ENCODE data around the gene BAZ1A. TPM values are rescaled to one million over a fixed set of nuclear protein-coding genes. Genes with fewer than 3 reads are reported as not detected.

Gene BAZ1A
- polyA plus RNA-seq, 1 donor from 2014 or later: 18.1 TPM

- TF ChIP-seq REST (IDR thresholded peaks at IDR 0.05; ENCODE audit: borderline replicate concordance) (no peak), POLR2AphosphoS5 (IDR thresholded peaks at IDR 0.05) (no peak), MXI1 (conservative IDR thresholded peaks at IDR 0.05; ENCODE audit: poor library complexity, severe bottlenecking) (no peak), EP300 (conservative IDR thresholded peaks at IDR 0.05; ENCODE audit: poor library complexity, severe bottlenecking) (no peak), SMC3 (conservative IDR thresholded peaks at IDR 0.05; ENCODE audit: poor library complexity) (no peak), RAD21 (conservative IDR thresholded peaks at IDR 0.05) (no peak), TAF1 (IDR thresholded peaks at IDR 0.05; ENCODE audit: low read depth) (no peak), EZH2 (IDR thresholded peaks at IDR 0.05; ENCODE audit: borderline replicate concordance, insufficient read depth, low read length, poor library complexity, severe bottlenecking) (no peak), CTCF (IDR thresholded peaks at IDR 0.05; ENCODE audit: poor library complexity, severe bottlenecking) (no peak)
- H3K4me3 ChIP-seq (ENCODE audit: low read length): no peak overlapping the region
- no peaks in the 10 kb centered on the region for H3K79me2 ChIP-seq (replicated peaks; ENCODE audit: insufficient read depth, low read length)
- no peak overlapping the region for H3K9ac ChIP-seq (ENCODE audit: low read length)
- no peaks in the 10 kb centered on the region for H4K20me1 ChIP-seq (ENCODE audit: insufficient read depth)
- no peak overlapping the region for H2AFZ ChIP-seq (ENCODE audit: low read depth, low read length)
- no peak overlapping the region for H3K27ac ChIP-seq (ENCODE audit: low read length)
- no peaks in the 10 kb centered on the region for H3F3A ChIP-seq (ENCODE audit: insufficient read depth, low read length, poor library complexity, severe bottlenecking)
- peaks cover 11% of the 10 kb centered on the region for H3K36me3 ChIP-seq (ENCODE audit: insufficient read depth, low read length)
- no peaks in the 10 kb centered on the region for H3K9me2 ChIP-seq (ENCODE audit: insufficient read depth, low read length)
- H3K27me3 ChIP-seq (ENCODE audit: insufficient read depth, low read depth, low read length): no peaks in the 10 kb centered on the region
- no peak overlapping the region for H3K4me2 ChIP-seq (ENCODE audit: low read length)
- no peaks in the 10 kb centered on the region for H3K9me3 ChIP-seq (ENCODE audit: low read length)
These were observed 96.4 kb downstream of the BAZ1A start for GRCh38 chr14:34778744-34779143.

GRCh38 chr14:34776611-34777010 is 98.5 kb downstream of the BAZ1A start:
- Histone ChIP-seq H3K27me3 (ENCODE audit: insufficient read depth, low read depth, low read length) (no peaks in the 10 kb centered on the region), H3K9me3 (ENCODE audit: low read length) (no peaks in the 10 kb centered on the region), H3K9me2 (ENCODE audit: insufficient read depth, low read length) (no peaks in the 10 kb centered on the region), H3F3A (ENCODE audit: insufficient read depth, low read length, poor library complexity, severe bottlenecking) (no peaks in the 10 kb centered on the region), H3K79me2 (replicated peaks; ENCODE audit: insufficient read depth, low read length) (no peaks in the 10 kb centered on the region), H3K4me2 (ENCODE audit: low read length) (no peak overlapping the region), H3K27ac (ENCODE audit: low read length) (no peak overlapping the region), H4K20me1 (ENCODE audit: insufficient read depth) (no peaks in the 10 kb centered on the region), H3K9ac (ENCODE audit: low read length) (no peak overlapping the region), H3K4me3 (ENCODE audit: low read length) (no peak overlapping the region), H3K36me3 (ENCODE audit: insufficient read depth, low read length) (peaks cover 7% of the 10 kb centered on the region), H2AFZ (ENCODE audit: low read depth, low read length) (no peak overlapping the region)
- TF ChIP-seq RAD21 (conservative IDR thresholded peaks at IDR 0.05): no peak
- no peak for TF ChIP-seq REST (IDR thresholded peaks at IDR 0.05; ENCODE audit: borderline replicate concordance)
- no peak for TF ChIP-seq EP300 (conservative IDR thresholded peaks at IDR 0.05; ENCODE audit: poor library complexity, severe bottlenecking)
- no peak for TF ChIP-seq SMC3 (conservative IDR thresholded peaks at IDR 0.05; ENCODE audit: poor library complexity)
- no peak for TF ChIP-seq EZH2 (IDR thresholded peaks at IDR 0.05; ENCODE audit: borderline replicate concordance, insufficient read depth, low read length, poor library complexity, severe bottlenecking)
- TF ChIP-seq POLR2AphosphoS5 (IDR thresholded peaks at IDR 0.05): no peak
- TF ChIP-seq MXI1 (conservative IDR thresholded peaks at IDR 0.05; ENCODE audit: poor library complexity, severe bottlenecking): no peak
- no peak for TF ChIP-seq TAF1 (IDR thresholded peaks at IDR 0.05; ENCODE audit: low read depth)
- no peak for TF ChIP-seq CTCF (IDR thresholded peaks at IDR 0.05; ENCODE audit: poor library complexity, severe bottlenecking)
